Right atrium auricular region (tissue), 2 donors: Measurements from ENCODE around the gene KEL. TPM values are rescaled to one million over a fixed set of nuclear protein-coding genes. Genes with fewer than 3 reads are reported as not detected.

ENCODE experiments used
- DNase-seq: peaks from one replicate; pipeline ENCODE4 v3.0.0-alpha.2; 2019; ENCODE audit warnings: low spot score
- H3K27ac ChIP-seq, 2 donors: fragments of 200-600 bp; sonication (generic); 1 replicate in 1 of 2; 2 replicates in 1 of 2; pipeline ENCODE4 v1.5.1; 2016 to 2019
- H3K27me3 ChIP-seq, 2 donors: fragments of 200-600 bp; sonication (generic); one replicate each; pipeline versions ENCODE4 v1.5.1 to v1.6.0; 2017 to 2019
- H3K36me3 ChIP-seq: fragments of 200-600 bp; sonication (generic); one replicate; pipeline ENCODE4 v1.5.1; 2016
- H3K4me1 ChIP-seq, 2 donors: fragments of 200-600 bp; sonication (generic); one replicate each; pipeline versions ENCODE4 v1.5.1 to v1.6.0; 2017 to 2019
- H3K4me3 ChIP-seq, 2 donors: fragments of 200-600 bp; sonication (generic); 1 replicate in 1 of 2; 2 replicates in 1 of 2; pipeline ENCODE4 v1.5.1; 2017 to 2019; ENCODE audit warnings: mild to moderate bottlenecking in 1 of 2, moderate library complexity in 1 of 2
- H3K9me3 ChIP-seq, 2 donors: fragments of 200-600 bp; sonication (generic); one replicate each; pipeline ENCODE4 v1.5.1; 2019
- total RNA-seq, 2 donors: library from RNA; depleted of rRNA; stranded (reverse); fragments of >200 nt; gene quantifications; one replicate each; pipeline ENCODE4 v1.1.0, GENCODE V29; 2016
- TF ChIP-seq, protein P1 (sequence below), 2 donors: fragments of 200-600 bp; sonication (generic); IDR thresholded peaks; one replicate each; pipeline ENCODE4 v1.5.1; 2019; ENCODE audit warnings: antibody characterized with exemption in 2 of 2

Gene KEL
- total RNA-seq, 2 donors from 2014 or later, result 0.12 TPM; not detected in 1

DNA sequence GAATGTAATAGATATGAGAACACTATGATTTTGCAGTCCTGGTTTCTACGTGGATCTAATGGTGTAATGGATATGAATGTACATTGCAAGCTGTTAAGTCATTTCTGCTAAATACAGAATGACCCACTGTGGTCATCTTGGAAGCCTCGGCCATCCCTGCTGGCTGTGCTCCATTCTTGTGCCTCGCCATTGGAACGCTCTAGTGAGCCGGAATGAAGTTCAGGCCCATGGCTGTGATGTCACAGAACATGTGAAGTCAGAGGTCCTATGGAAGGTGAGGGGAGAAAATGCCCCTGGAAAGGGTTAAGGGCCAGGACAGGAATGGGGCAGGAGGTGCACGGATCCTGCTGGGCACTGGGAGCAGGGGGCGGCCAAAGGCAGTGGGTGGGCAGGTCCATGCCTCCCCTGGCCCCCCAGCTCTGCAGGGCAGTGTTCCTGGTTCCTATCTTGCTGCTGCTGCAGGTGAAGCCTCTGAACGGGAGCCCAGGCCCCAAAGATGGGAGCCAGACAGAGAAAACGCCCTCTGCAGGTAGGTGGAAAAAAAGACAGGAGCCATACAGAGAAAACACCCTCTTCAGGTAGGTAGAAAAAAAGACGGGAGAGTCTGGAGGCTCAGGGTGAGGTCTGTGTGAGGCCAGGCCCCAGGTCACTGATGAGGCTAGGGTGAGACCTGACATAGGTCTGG is 22.8 kb downstream of the KEL start, which contains the start of gene LLCFC1:
Gene LLCFC1 (plus strand): TSS at position 259 of the 685 bp plus-strand sequence. CDS start 138 bp downstream, at position 397.
- DNase-seq, result no peak
- TF ChIP-seq, protein P1, sequence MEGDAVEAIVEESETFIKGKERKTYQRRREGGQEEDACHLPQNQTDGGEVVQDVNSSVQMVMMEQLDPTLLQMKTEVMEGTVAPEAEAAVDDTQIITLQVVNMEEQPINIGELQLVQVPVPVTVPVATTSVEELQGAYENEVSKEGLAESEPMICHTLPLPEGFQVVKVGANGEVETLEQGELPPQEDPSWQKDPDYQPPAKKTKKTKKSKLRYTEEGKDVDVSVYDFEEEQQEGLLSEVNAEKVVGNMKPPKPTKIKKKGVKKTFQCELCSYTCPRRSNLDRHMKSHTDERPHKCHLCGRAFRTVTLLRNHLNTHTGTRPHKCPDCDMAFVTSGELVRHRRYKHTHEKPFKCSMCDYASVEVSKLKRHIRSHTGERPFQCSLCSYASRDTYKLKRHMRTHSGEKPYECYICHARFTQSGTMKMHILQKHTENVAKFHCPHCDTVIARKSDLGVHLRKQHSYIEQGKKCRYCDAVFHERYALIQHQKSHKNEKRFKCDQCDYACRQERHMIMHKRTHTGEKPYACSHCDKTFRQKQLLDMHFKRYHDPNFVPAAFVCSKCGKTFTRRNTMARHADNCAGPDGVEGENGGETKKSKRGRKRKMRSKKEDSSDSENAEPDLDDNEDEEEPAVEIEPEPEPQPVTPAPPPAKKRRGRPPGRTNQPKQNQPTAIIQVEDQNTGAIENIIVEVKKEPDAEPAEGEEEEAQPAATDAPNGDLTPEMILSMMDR (IDR thresholded peaks at IDR 0.05), result no peak

DNA sequence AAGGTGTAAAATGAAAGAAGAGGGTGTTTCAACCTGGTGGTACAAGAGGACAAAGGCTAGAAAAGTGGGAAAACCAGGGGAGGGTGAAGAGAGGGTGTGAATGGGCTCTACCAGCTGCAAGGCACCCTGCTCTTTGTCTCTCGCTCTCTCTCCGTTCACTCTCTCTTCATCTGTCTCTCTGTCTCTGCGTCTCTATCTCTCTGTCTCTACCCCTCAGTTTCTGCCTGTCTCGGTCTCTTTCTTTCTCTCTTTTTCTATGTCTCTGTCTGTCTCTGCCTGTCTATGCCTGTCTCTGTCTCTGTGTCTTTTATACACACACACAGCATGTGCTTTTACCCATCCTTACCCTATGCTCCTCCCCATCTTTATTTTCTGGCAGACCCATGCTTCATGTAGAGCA is 23.6 kb downstream of the KEL start:
- Histone ChIP-seq H3K4me3 (no peak overlapping the region), H3K4me1 (peaks cover 0 to 7% of the 10 kb centered on the region in 2 donors), H3K9me3 (no peaks in the 10 kb centered on the region), H3K27me3 (no peaks in the 10 kb centered on the region), H3K36me3 (no peaks in the 10 kb centered on the region), H3K27ac (no peak overlapping the region)
- no peak for DNase-seq
- TF ChIP-seq, protein P1 (IDR thresholded peaks at IDR 0.05), result no peak

More for the DNA sequence above, 22.8 kb downstream of the KEL start, which contains the start of gene LLCFC1:
- Histone ChIP-seq H3K36me3 (no peaks in the 10 kb centered on the region), H3K27ac (no peak within 1 kb of the TSS), H3K9me3 (no peaks in the 10 kb centered on the region), H3K4me3 (no peak within 1 kb of the TSS), H3K4me1 (peaks cover 0 to 7% of the 10 kb centered on the region in 2 donors), H3K27me3 (no peaks in the 10 kb centered on the region)

DNA sequence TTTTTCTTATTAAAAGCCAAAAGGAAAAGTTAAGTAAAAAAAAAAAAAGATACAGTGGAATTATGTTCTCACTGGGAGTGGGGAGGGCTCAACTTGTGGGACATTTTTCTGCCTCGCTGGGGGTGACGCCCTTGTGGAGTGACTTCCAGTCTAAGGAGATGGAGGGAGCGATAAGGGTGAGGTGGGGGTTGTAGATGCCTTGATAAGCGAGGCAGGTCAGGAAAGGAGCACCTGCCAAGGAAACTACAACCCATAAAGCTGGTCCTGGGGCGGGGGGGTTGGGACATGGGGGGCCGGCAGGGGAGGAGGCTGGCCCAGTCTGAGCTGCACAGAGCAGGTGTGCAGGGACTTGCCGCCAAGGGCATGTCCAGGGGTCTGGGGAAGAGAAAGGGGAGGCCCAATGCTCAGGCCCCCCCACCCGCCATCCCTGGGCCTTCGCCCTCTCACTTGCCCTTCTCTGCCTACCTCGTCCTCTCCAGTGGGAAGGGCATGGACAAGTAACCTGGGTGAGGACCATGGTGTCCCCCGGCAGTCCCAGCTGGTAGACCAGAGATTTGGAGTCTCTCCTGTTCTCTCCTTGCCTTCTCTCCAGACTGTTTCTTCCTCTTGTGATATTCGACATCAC is 26.1 kb downstream of the KEL start:
- Histone ChIP-seq H3K36me3 (no peaks in the 10 kb centered on the region), H3K27ac (no peak overlapping the region), H3K27me3 (no peaks in the 10 kb centered on the region), H3K9me3 (no peaks in the 10 kb centered on the region), H3K4me3 (no peak overlapping the region), H3K4me1 (peaks cover 0 to 2% of the 10 kb centered on the region in 2 donors)
- TF ChIP-seq, protein P1 (IDR thresholded peaks at IDR 0.05), result no peak
- no peak for DNase-seq

DNA sequence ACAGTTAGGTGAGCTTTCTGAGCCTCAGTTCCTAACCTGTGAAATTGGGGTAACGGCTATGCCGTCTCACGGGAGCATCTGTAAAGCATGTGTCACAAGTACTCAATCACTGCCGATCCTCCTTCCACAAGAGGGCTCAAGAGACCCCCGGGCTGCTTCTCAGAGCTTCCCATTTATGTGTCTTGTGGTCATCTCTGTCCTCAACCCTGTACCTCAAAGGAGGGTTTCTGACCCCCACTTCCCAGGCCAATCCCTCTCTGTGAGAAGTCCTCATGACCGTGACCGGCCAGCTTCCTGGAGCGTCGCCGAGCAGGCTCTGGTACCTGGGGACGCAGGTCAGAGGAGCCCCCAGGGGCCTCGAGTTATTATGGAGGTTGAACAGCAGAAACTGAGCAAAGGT is 28.1 kb downstream of the KEL start:
- Histone ChIP-seq H3K27ac (no peak overlapping the region), H3K9me3 (no peaks in the 10 kb centered on the region), H3K36me3 (no peaks in the 10 kb centered on the region), H3K27me3 (no peaks in the 10 kb centered on the region), H3K4me3 (no peak overlapping the region), H3K4me1 (no peaks in the 10 kb centered on the region)
- no peak for DNase-seq
- TF ChIP-seq, protein P1 (IDR thresholded peaks at IDR 0.05), result no peak

DNA sequence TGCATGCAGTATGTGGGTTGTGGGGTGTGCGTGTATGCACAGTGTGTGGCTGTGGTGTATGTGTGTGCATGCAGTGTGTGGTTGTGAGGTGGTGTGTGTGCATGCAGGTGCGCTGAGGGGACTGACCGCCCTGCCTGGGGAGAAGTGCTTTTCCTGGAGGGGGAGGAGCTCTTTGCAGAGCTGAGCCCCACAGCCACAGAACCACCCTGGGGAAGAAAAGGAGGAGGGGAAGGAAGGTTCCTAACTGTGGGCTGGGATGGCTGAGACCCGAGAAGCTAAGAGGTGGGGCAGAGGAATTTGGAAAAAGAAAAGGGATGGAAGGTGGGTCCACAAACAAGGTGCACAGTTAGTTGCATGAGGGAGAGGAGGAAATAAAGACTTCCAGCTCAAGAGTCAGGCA is 28.5 kb downstream of the KEL start, which contains the start of gene TRPV5:
Gene TRPV5 (minus strand): TSS at position 123 of the 400 bp plus-strand sequence. CDS start 287 bp downstream, outside the sequence.
- no peak for DNase-seq
- no peak within 1 kb of the TSS for H3K27ac ChIP-seq
- no peak within 1 kb of the TSS for H3K4me3 ChIP-seq
- no peaks in the 10 kb centered on the region for H3K36me3 ChIP-seq
- TF ChIP-seq, protein P1 (IDR thresholded peaks at IDR 0.05), result no peak
- H3K27me3 ChIP-seq, result no peaks in the 10 kb centered on the region
- no peaks in the 10 kb centered on the region for H3K4me1 ChIP-seq
- no peaks in the 10 kb centered on the region for H3K9me3 ChIP-seq
